DMS153 (cell line): Measurements from ENCODE around the gene PRG3.
"Not testable (repeated sequence)": the region's sequence is repeated elsewhere in the genome, so short reads cannot be mapped to it uniquely, and the experiment has no call there.

Experiments
- DNase-seq: peaks from one replicate; lab custom pipeline; 2025; lab: John Stamatoyannopoulos, UW

PRG3 gene

GRCh38 chr11:57408771-57409170, 27.8 kb upstream of the PRG3 start:
- DNase-seq, result no peak

- no peak for DNase-seq
Measured at GRCh38 chr11:57407941-57408475, 27.1 kb upstream of the PRG3 start.

GRCh38 chr11:57407010-57407920, 26.3 kb upstream of the PRG3 start:
- DNase-seq, result no peak

- DNase-seq, result no peak
Measured at GRCh38 chr11:57406337-57406904, 25.5 kb upstream of the PRG3 start.

- no peak for DNase-seq
Measured at GRCh38 chr11:57405271-57405860, 24.4 kb upstream of the PRG3 start.

GRCh38 chr11:57403802-57404147, 22.8 kb upstream of the PRG3 start:
- DNase-seq, result no peak

- not testable (repeated sequence) for DNase-seq
Measured at GRCh38 chr11:57403003-57403801, 22.3 kb upstream of the PRG3 start.

GRCh38 chr11:57402188-57403002, 21.4 kb upstream of the PRG3 start:
- DNase-seq, result no peak

GRCh38 chr11:57399972-57400578, 19.1 kb upstream of the PRG3 start:
- no peak for DNase-seq

GRCh38 chr11:57399221-57399620, 18.3 kb upstream of the PRG3 start:
- no peak for DNase-seq

- DNase-seq, result no peak
Measured at GRCh38 chr11:57397394-57397990, 16.5 kb upstream of the PRG3 start.

- no peak for DNase-seq
Measured at GRCh38 chr11:57396744-57397143, 15.8 kb upstream of the PRG3 start.

- DNase-seq, result no peak
Measured at GRCh38 chr11:57395905-57396623, 15.1 kb upstream of the PRG3 start.

GRCh38 chr11:57394203-57394965, 13.4 kb upstream of the PRG3 start:
- DNase-seq, result no peak

- DNase-seq, result no peak
Measured at GRCh38 chr11:57392763-57393105, 11.8 kb upstream of the PRG3 start.

- DNase-seq, result no peak
Measured at GRCh38 chr11:57392066-57392762, 11.3 kb upstream of the PRG3 start.

GRCh38 chr11:57391539-57391938, 10.6 kb upstream of the PRG3 start:
- no peak for DNase-seq

- no peak for DNase-seq
Measured at GRCh38 chr11:57391111-57391510, 10.2 kb upstream of the PRG3 start.

- no peak for DNase-seq
Measured at GRCh38 chr11:57390535-57390934, 9.6 kb upstream of the PRG3 start, which contains the start of gene PRG2. TSS of gene PRG2 (minus strand) at chr11:57390650. CDS start at chr11:57389944, 706 bp downstream.
